ENCODE data around the gene KCNAB1. TPM values are rescaled to one million over a fixed set of nuclear protein-coding genes. Genes with fewer than 3 reads are reported as not detected.

Gene KCNAB1
- total RNA-seq, 1 donor from 2014 or later = 0.21 TPM

DNA sequence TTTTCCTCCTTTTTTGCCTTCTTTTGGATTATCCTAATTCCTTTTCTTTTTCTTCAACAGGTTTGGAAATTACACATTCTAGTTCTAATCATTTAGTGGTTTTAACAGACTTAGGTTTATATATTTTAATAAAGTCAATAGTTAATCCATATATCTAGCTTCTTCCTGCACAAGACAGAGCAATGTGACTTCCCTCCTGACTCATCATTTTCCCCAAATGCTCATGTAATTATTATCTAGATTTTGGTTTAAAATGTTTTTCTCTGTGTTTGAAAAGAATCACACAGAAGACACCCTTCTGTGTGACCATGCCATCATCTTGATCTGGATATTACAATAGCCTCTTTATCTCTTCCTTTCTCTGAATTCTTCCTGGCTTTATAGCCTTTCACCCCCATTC lies 463.1 kb downstream of the KCNAB1 start:
- Mint-ChIP-seq H3K27me3 (ENCODE audit: unreplicated experiment) (no peaks in the 10 kb centered on the region), H3K9me3 (ENCODE audit: unreplicated experiment) (no peaks in the 10 kb centered on the region), H3K4me1 (ENCODE audit: unreplicated experiment) (no peaks in the 10 kb centered on the region), H3K36me3 (ENCODE audit: unreplicated experiment) (no peaks in the 10 kb centered on the region), H3K27ac (ENCODE audit: unreplicated experiment) (no peak overlapping the region), H3K4me3 (ENCODE audit: unreplicated experiment) (no peak overlapping the region)
- DNase-seq (ENCODE audit: extremely low spot score, unreplicated experiment) = no peak
- TF ChIP-seq, protein P1, sequence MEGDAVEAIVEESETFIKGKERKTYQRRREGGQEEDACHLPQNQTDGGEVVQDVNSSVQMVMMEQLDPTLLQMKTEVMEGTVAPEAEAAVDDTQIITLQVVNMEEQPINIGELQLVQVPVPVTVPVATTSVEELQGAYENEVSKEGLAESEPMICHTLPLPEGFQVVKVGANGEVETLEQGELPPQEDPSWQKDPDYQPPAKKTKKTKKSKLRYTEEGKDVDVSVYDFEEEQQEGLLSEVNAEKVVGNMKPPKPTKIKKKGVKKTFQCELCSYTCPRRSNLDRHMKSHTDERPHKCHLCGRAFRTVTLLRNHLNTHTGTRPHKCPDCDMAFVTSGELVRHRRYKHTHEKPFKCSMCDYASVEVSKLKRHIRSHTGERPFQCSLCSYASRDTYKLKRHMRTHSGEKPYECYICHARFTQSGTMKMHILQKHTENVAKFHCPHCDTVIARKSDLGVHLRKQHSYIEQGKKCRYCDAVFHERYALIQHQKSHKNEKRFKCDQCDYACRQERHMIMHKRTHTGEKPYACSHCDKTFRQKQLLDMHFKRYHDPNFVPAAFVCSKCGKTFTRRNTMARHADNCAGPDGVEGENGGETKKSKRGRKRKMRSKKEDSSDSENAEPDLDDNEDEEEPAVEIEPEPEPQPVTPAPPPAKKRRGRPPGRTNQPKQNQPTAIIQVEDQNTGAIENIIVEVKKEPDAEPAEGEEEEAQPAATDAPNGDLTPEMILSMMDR (IDR thresholded peaks at IDR 0.05) = no peak

DNA sequence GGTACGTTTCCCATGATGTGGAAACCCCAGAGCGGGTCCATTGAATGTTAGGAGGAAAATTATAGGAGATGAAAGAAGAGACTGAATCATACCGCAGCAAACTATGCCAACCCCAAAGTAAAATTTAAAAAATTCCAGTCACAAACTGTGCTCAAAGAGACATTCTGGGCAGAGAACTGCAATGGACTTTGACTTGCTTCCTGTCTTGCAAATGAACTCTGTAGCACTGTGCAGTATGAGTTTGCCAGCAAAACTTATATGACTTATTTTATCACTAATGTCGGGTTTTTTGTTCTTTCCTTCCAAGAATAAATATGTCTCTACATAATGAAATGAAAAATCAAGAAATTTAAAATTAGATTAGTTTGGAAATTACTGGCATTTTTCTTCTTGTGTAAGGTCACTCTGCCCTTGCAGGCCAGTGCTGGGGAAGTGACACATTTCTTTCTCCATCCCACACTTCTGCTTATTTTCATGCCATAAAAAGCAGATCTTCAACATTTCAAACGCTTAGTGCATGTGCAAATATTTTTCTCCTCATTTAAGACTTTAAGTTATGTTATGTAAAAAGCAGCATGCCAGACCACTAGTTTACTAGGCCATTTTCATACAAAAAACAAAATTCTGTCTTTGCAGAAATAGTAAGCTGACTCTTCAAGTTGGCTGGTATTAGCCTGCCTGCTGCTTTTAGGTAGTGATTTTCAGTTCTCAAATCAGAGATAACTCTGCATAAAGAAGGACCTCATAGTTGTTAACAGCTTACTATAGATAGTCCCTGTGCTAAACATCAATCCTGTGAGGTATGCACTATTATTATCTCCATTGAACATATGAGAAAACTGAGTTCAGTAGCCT lies 466.8 kb downstream of the KCNAB1 start:
- no peak for DNase-seq (ENCODE audit: extremely low spot score, unreplicated experiment)
- no peak overlapping the region for H3K4me3 Mint-ChIP-seq (ENCODE audit: unreplicated experiment)
- TF ChIP-seq, protein P1 (IDR thresholded peaks at IDR 0.05) = no peak
- H3K27ac Mint-ChIP-seq (ENCODE audit: unreplicated experiment) = no peak overlapping the region
- H3K27me3 Mint-ChIP-seq (ENCODE audit: unreplicated experiment) = no peaks in the 10 kb centered on the region
- H3K4me1 Mint-ChIP-seq (ENCODE audit: unreplicated experiment) = no peaks in the 10 kb centered on the region
- H3K36me3 Mint-ChIP-seq (ENCODE audit: unreplicated experiment) = no peaks in the 10 kb centered on the region
- no peaks in the 10 kb centered on the region for H3K9me3 Mint-ChIP-seq (ENCODE audit: unreplicated experiment)

DNA sequence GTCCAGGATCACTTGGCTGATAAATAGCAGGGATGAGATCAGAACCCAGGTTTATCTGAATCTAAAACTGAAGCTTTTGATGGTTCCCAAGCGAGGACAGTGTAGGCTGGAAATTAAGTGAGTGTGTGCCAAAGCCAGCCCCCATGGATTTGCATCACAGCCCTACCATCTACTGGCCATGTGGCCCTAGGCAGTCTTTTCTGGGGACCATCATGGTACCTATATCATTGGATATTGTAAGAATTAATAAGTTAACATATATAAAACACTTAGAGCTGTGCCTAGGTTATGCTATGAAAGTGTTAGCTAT lies 467.3 kb downstream of the KCNAB1 start:
- H3K4me3 Mint-ChIP-seq (ENCODE audit: unreplicated experiment) = no peak overlapping the region
- no peaks in the 10 kb centered on the region for H3K9me3 Mint-ChIP-seq (ENCODE audit: unreplicated experiment)
- H3K4me1 Mint-ChIP-seq (ENCODE audit: unreplicated experiment) = no peaks in the 10 kb centered on the region
- H3K27ac Mint-ChIP-seq (ENCODE audit: unreplicated experiment) = no peak overlapping the region
- DNase-seq (ENCODE audit: extremely low spot score, unreplicated experiment) = no peak
- H3K36me3 Mint-ChIP-seq (ENCODE audit: unreplicated experiment) = no peaks in the 10 kb centered on the region
- H3K27me3 Mint-ChIP-seq (ENCODE audit: unreplicated experiment) = no peaks in the 10 kb centered on the region
- TF ChIP-seq, protein P1 (IDR thresholded peaks at IDR 0.05) = no peak

Other genes with a start within 250 kb of the KCNAB1 start
- gene GMPS, start 249.9 kb upstream of the KCNAB1 start, total RNA-seq = 60.8 and 61.6 TPM in 2 replicates

Data from osteocyte (in vitro differentiated cells).